ENCODE results near the gene NEURL1.
A peak's percentile ranks its signal among the peaks of the same experiment; 100 is the strongest.

Gene NEURL1

GRCh38 chr10:103590060-103590459 is 96.6 kb downstream of the NEURL1 start:
- H3K9ac ChIP-seq (ENCODE audit: low read length in 5 of 5): no peak overlapping the region
- H3K9me3 ChIP-seq (ENCODE audit: control insufficient read depth in 5 of 5, low read length in 5 of 5): peaks cover 0 to 9% (median 5%) of the 10 kb centered on the region in 5 donors
- H3K27me3 ChIP-seq (ENCODE audit: control insufficient read depth in 5 of 5, insufficient read depth in 4 of 5, low read length in 5 of 5): peaks cover 0 to 2% (median 0%) of the 10 kb centered on the region in 5 donors
- H3K4me3 ChIP-seq (ENCODE audit: low read depth in 1 of 5, low read length in 5 of 5): no peak overlapping the region
- peaks cover 0 to 4% (median 2%) of the 10 kb centered on the region in 5 donors for H3K36me3 ChIP-seq (ENCODE audit: control insufficient read depth in 5 of 5, insufficient read depth in 5 of 5, low read length in 5 of 5)
- H3K4me1 ChIP-seq (ENCODE audit: control insufficient read depth in 5 of 5, insufficient read depth in 5 of 5, low read length in 5 of 5): peaks cover 0 to under 1% (median 0%) of the 10 kb centered on the region in 5 donors
- H3K27ac ChIP-seq (ENCODE audit: low read depth, low read length): no peak overlapping the region

DNA sequence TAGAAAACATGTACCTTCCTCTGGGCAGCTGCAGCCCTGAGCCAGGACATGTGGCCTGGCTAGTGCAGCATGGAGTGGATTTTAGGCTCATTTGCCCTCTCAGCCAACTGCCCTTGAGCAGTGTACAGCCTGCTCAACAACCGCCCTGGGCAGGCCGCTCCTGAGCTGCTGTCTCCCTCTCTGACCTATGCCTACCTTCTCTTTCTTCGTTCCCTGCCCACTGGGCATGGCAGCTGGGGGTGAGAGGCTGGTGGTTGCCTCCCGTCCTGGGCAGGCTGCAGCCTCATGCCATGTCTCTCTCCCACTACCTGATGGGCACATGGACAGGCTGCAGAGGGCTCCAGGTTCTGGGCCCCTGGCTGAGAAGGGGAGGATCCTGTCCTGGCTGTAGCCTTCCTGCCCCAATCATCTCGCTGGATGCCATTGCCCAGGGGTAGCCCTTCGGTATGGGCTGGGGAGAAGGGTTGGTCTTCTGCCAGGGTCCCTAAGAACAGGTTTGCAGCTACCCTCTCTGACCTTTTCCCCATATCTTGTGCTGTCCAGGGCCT is 97.3 kb downstream of the NEURL1 start:
- no peak overlapping the region for H3K27ac ChIP-seq (ENCODE audit: low read depth, low read length)
- no peak overlapping the region for H3K9ac ChIP-seq (ENCODE audit: low read length in 5 of 5)
- no peaks in the 10 kb centered on the region for H3K4me1 ChIP-seq (ENCODE audit: control insufficient read depth in 5 of 5, insufficient read depth in 5 of 5, low read length in 5 of 5)
- H3K9me3 ChIP-seq (ENCODE audit: control insufficient read depth in 5 of 5, low read length in 5 of 5): peaks cover 0 to 9% (median 5%) of the 10 kb centered on the region in 5 donors
- H3K4me3 ChIP-seq (ENCODE audit: low read depth in 1 of 5, low read length in 5 of 5): no peak overlapping the region
- peaks cover 0 to 4% (median 2%) of the 10 kb centered on the region in 5 donors for H3K36me3 ChIP-seq (ENCODE audit: control insufficient read depth in 5 of 5, insufficient read depth in 5 of 5, low read length in 5 of 5)
- H3K27me3 ChIP-seq (ENCODE audit: control insufficient read depth in 5 of 5, insufficient read depth in 4 of 5, low read length in 5 of 5): no peaks in the 10 kb centered on the region

- Histone ChIP-seq H3K4me3 (ENCODE audit: low read depth in 1 of 5, low read length in 5 of 5) (no peak overlapping the region), H3K9ac (ENCODE audit: low read length in 5 of 5) (no peak overlapping the region), H3K27ac (ENCODE audit: low read depth, low read length) (no peak overlapping the region), H3K36me3 (ENCODE audit: control insufficient read depth in 5 of 5, insufficient read depth in 5 of 5, low read length in 5 of 5) (peaks cover 0 to 3% (median 2%) of the 10 kb centered on the region in 5 donors), H3K9me3 (ENCODE audit: control insufficient read depth in 5 of 5, low read length in 5 of 5) (peaks cover 0 to 5% (median 2%) of the 10 kb centered on the region in 5 donors), H3K4me1 (ENCODE audit: control insufficient read depth in 5 of 5, insufficient read depth in 5 of 5, low read length in 5 of 5) (peaks cover 2 to 13% (median 9%) of the 10 kb centered on the region in 5 donors), H3K27me3 (ENCODE audit: control insufficient read depth in 5 of 5, insufficient read depth in 4 of 5, low read length in 5 of 5) (no peaks in the 10 kb centered on the region)
Observed at GRCh38 chr10:103592186-103593021, 98.9 kb downstream of the NEURL1 start.

GRCh38 chr10:103593022-103593570 is 99.6 kb downstream of the NEURL1 start:
- Histone ChIP-seq H3K27me3 (ENCODE audit: control insufficient read depth in 5 of 5, insufficient read depth in 4 of 5, low read length in 5 of 5) (no peaks in the 10 kb centered on the region), H3K36me3 (ENCODE audit: control insufficient read depth in 5 of 5, insufficient read depth in 5 of 5, low read length in 5 of 5) (peaks cover 0 to 3% (median 0%) of the 10 kb centered on the region in 5 donors), H3K9ac (ENCODE audit: low read length in 5 of 5) (no peak overlapping the region), H3K4me3 (ENCODE audit: low read depth in 1 of 5, low read length in 5 of 5) (no peak overlapping the region), H3K4me1 (ENCODE audit: control insufficient read depth in 5 of 5, insufficient read depth in 5 of 5, low read length in 5 of 5) (peaks cover 2 to 16% (median 9%) of the 10 kb centered on the region in 5 donors), H3K27ac (ENCODE audit: low read depth, low read length) (no peak overlapping the region), H3K9me3 (ENCODE audit: control insufficient read depth in 5 of 5, low read length in 5 of 5) (peaks cover 0 to 3% (median 0%) of the 10 kb centered on the region in 5 donors)

GRCh38 chr10:103595933-103596726 is 102.6 kb downstream of the NEURL1 start:
- Histone ChIP-seq H3K36me3 (ENCODE audit: control insufficient read depth in 5 of 5, insufficient read depth in 5 of 5, low read length in 5 of 5) (peaks cover 0 to 15% (median 4%) of the 10 kb centered on the region in 5 donors), H3K27me3 (ENCODE audit: control insufficient read depth in 5 of 5, insufficient read depth in 4 of 5, low read length in 5 of 5) (no peaks in the 10 kb centered on the region), H3K4me3 (ENCODE audit: low read depth in 1 of 5, low read length in 5 of 5) (no peak overlapping the region), H3K4me1 (ENCODE audit: control insufficient read depth in 5 of 5, insufficient read depth in 5 of 5, low read length in 5 of 5) (peaks cover 2 to 16% (median 9%) of the 10 kb centered on the region in 5 donors), H3K9ac (ENCODE audit: low read length in 5 of 5) (no peak overlapping the region), H3K9me3 (ENCODE audit: control insufficient read depth in 5 of 5, low read length in 5 of 5) (no peaks in the 10 kb centered on the region), H3K27ac (ENCODE audit: low read depth, low read length) (no peak overlapping the region)

GRCh38 chr10:103597003-103597402 is 103.5 kb downstream of the NEURL1 start:
- no peak overlapping the region for H3K27ac ChIP-seq (ENCODE audit: low read depth, low read length)
- H3K9ac ChIP-seq (ENCODE audit: low read length in 5 of 5): no peak overlapping the region
- H3K4me3 ChIP-seq (ENCODE audit: low read depth in 1 of 5, low read length in 5 of 5): no peak overlapping the region
- H3K9me3 ChIP-seq (ENCODE audit: control insufficient read depth in 5 of 5, low read length in 5 of 5): no peaks in the 10 kb centered on the region
- peaks cover 2 to 16% (median 9%) of the 10 kb centered on the region in 5 donors for H3K4me1 ChIP-seq (ENCODE audit: control insufficient read depth in 5 of 5, insufficient read depth in 5 of 5, low read length in 5 of 5)
- H3K27me3 ChIP-seq (ENCODE audit: control insufficient read depth in 5 of 5, insufficient read depth in 4 of 5, low read length in 5 of 5): no peaks in the 10 kb centered on the region
- peaks cover 0 to 24% (median 13%) of the 10 kb centered on the region in 5 donors for H3K36me3 ChIP-seq (ENCODE audit: control insufficient read depth in 5 of 5, insufficient read depth in 5 of 5, low read length in 5 of 5)

- no peak overlapping the region for H3K27ac ChIP-seq (ENCODE audit: low read depth, low read length)
- H3K4me3 ChIP-seq (ENCODE audit: low read depth in 1 of 5, low read length in 5 of 5): no peak overlapping the region
- peaks cover 2 to 16% (median 9%) of the 10 kb centered on the region in 5 donors for H3K4me1 ChIP-seq (ENCODE audit: control insufficient read depth in 5 of 5, insufficient read depth in 5 of 5, low read length in 5 of 5)
- peaks cover 0 to 41% (median 29%) of the 10 kb centered on the region in 5 donors for H3K36me3 ChIP-seq (ENCODE audit: control insufficient read depth in 5 of 5, insufficient read depth in 5 of 5, low read length in 5 of 5)
- no peaks in the 10 kb centered on the region for H3K27me3 ChIP-seq (ENCODE audit: control insufficient read depth in 5 of 5, insufficient read depth in 4 of 5, low read length in 5 of 5)
- no peak overlapping the region for H3K9ac ChIP-seq (ENCODE audit: low read length in 5 of 5)
- no peaks in the 10 kb centered on the region for H3K9me3 ChIP-seq (ENCODE audit: control insufficient read depth in 5 of 5, low read length in 5 of 5)
Observed at GRCh38 chr10:103598654-103599115, 105.2 kb downstream of the NEURL1 start.

DNA sequence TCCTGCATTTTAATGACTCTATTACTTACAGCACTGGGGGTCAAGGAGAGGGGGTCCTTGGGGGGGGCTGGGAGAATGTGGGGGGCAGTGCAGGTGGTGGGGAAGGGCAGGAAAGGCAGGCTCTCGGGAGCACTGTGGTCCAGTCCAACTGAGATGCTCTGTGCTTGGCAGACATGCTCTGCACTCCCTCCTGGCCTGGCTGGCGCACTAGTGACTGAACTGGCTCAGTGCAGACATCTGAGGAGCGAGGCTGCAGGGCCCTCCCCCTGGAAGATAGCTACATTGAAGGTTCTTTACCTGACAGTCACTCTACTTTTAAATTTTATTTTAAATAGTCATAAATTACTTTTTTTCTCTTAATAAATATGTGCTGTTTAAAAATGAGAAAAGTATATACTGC is 105.7 kb downstream of the NEURL1 start:
- H3K9ac ChIP-seq (ENCODE audit: low read length in 5 of 5): no peak overlapping the region
- H3K4me3 ChIP-seq (ENCODE audit: low read depth in 1 of 5, low read length in 5 of 5): no peak overlapping the region
- H3K36me3 ChIP-seq (ENCODE audit: control insufficient read depth in 5 of 5, insufficient read depth in 5 of 5, low read length in 5 of 5): peaks cover 0 to 46% (median 35%) of the 10 kb centered on the region in 5 donors
- no peaks in the 10 kb centered on the region for H3K9me3 ChIP-seq (ENCODE audit: control insufficient read depth in 5 of 5, low read length in 5 of 5)
- H3K4me1 ChIP-seq (ENCODE audit: control insufficient read depth in 5 of 5, insufficient read depth in 5 of 5, low read length in 5 of 5): peaks cover 2 to 16% (median 9%) of the 10 kb centered on the region in 5 donors
- H3K27me3 ChIP-seq (ENCODE audit: control insufficient read depth in 5 of 5, insufficient read depth in 4 of 5, low read length in 5 of 5): no peaks in the 10 kb centered on the region
- H3K27ac ChIP-seq (ENCODE audit: low read depth, low read length): no peak overlapping the region

- Histone ChIP-seq H3K36me3 (ENCODE audit: control insufficient read depth in 5 of 5, insufficient read depth in 5 of 5, low read length in 5 of 5) (peaks cover 0 to 51% (median 41%) of the 10 kb centered on the region in 5 donors), H3K4me1 (ENCODE audit: control insufficient read depth in 5 of 5, insufficient read depth in 5 of 5, low read length in 5 of 5) (peaks cover 2 to 16% (median 9%) of the 10 kb centered on the region in 5 donors), H3K27me3 (ENCODE audit: control insufficient read depth in 5 of 5, insufficient read depth in 4 of 5, low read length in 5 of 5) (no peaks in the 10 kb centered on the region), H3K9ac (ENCODE audit: low read length in 5 of 5) (peak overlapping the region in 1 of 5 donors; percentile 28), H3K27ac (ENCODE audit: low read depth, low read length) (no peak overlapping the region), H3K4me3 (ENCODE audit: low read depth in 1 of 5, low read length in 5 of 5) (no peak overlapping the region), H3K9me3 (ENCODE audit: control insufficient read depth in 5 of 5, low read length in 5 of 5) (no peaks in the 10 kb centered on the region)
Observed at GRCh38 chr10:103599907-103600306, 106.4 kb downstream of the NEURL1 start.
